ENCODE measurements around the gene TNPO1. TPM values are rescaled to one million over a fixed set of nuclear protein-coding genes. Genes with fewer than 3 reads are reported as not detected.

Gene TNPO1
- total and polyA plus RNA-seq, 2 experiments from 2014 or later: 98.9 to 167 TPM

DNA sequence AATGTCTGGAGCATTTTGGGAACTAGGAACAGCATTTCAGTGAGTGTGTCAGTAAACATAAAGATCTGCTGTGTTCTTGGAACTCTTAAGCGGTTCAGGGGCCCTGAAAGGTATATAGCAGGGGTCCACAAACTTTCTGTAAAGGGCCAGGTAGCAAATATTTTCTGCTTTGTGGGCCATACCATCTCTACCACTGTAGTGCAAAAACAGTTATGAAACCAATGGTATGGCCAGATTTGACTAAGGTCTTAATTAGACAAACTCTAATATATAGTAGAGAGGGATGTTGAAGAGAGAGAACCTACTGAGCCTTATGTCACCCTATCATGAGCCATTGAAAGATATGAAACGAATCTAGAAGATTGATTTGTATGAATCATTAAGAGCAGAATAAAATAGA lies 5.3 kb downstream of the TNPO1 start:
- no peak overlapping the region for H3K9ac ChIP-seq

DNA sequence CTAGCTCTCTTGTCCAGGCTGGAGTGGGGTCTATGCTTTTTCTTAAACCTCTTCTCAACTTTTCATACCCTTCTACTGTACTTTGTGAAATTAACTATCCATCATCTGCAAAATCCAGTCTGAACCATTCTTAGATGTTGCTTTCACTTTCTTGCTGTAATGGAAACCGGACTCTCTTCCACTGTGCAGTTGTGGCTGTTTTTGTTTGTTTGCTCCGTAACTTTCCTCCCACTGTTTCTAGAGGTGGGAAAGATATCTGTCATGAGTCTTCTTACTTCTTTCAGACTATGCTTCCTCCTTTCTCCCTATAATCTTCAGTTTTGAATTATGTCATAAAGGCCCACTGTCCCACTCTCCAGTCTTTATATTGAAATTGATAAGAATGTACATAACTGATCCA lies 6.5 kb downstream of the TNPO1 start:
- Histone ChIP-seq H3K9me3 (ENCODE audit: low read depth) (no peaks in the 10 kb centered on the region), H3K9me2 (ENCODE audit: insufficient read depth) (no peaks in the 10 kb centered on the region), H3K4me1 (ENCODE audit: insufficient read depth) (peaks cover 20% of the 10 kb centered on the region), H3F3A (ENCODE audit: insufficient read depth) (peaks cover 6% of the 10 kb centered on the region; the same call in 1 of the 2 replicates), H3K4me3 (no peak overlapping the region), H3K79me2 (ENCODE audit: insufficient read depth) (peaks cover 100% of the 10 kb centered on the region), H3K4me2 (ENCODE audit: unreplicated experiment) (no peak overlapping the region), H3K36me3 (ENCODE audit: low read depth) (no peaks in the 10 kb centered on the region), H3K9ac (no peak overlapping the region), H3K27me3 (replicated peaks; ENCODE audit: insufficient read depth) (no peaks in the 10 kb centered on the region), H3K27ac (no peak overlapping the region), H2AFZ (no peak overlapping the region), H4K20me1 (ENCODE audit: insufficient read depth) (peaks cover 9% of the 10 kb centered on the region; the same call in 1 of the 2 replicates)
- WGBS, 2 experiments (ENCODE audit: low coverage in 1 of 2, low lambda C conversion rate in 2 of 2, missing lambda C conversion rate in 2 of 2): 98 to 100% methylated on average over 2 of the region's 2 CpGs
- in situ Hi-C loops (cut with MboI): no loop called here
- TF ChIP-seq EZH2 (IDR thresholded peaks at IDR 0.05; ENCODE audit: insufficient read depth, poor library complexity, severe bottlenecking) (no peak), EZH2phosphoT487 (IDR thresholded peaks at IDR 0.05; ENCODE audit: insufficient read depth, low read depth) (no peak)
- DNase-seq: no peak

More for the DNA sequence above, 5.3 kb downstream of the TNPO1 start:
- no peaks in the 10 kb centered on the region for H3K36me3 ChIP-seq (ENCODE audit: low read depth)
- H3K4me3 ChIP-seq: no peak overlapping the region
- peaks cover 8% of the 10 kb centered on the region; the same call in 1 of the 2 replicates for H4K20me1 ChIP-seq (ENCODE audit: insufficient read depth)
- H3K27ac ChIP-seq: no peak overlapping the region
- H3K4me2 ChIP-seq (ENCODE audit: unreplicated experiment): peak overlapping the region; percentile 5
- H3K27me3 ChIP-seq (replicated peaks; ENCODE audit: insufficient read depth): no peaks in the 10 kb centered on the region
- in situ Hi-C loops (cut with MboI): no loop called here
- peaks cover 14% of the 10 kb centered on the region for H3F3A ChIP-seq (ENCODE audit: insufficient read depth)
- TF ChIP-seq EZH2 (IDR thresholded peaks at IDR 0.05; ENCODE audit: insufficient read depth, poor library complexity, severe bottlenecking) (no peak), EZH2phosphoT487 (IDR thresholded peaks at IDR 0.05; ENCODE audit: insufficient read depth, low read depth) (no peak)
- no peak for DNase-seq
- no peaks in the 10 kb centered on the region for H3K9me3 ChIP-seq (ENCODE audit: low read depth)
- 97 to 98% methylated on average over 2 of the region's 2 CpGs for WGBS, 2 experiments (ENCODE audit: low coverage in 1 of 2, low lambda C conversion rate in 2 of 2, missing lambda C conversion rate in 2 of 2)
- H3K9me2 ChIP-seq (ENCODE audit: insufficient read depth): no peaks in the 10 kb centered on the region
- H3K79me2 ChIP-seq (ENCODE audit: insufficient read depth): peaks cover 97% of the 10 kb centered on the region
- no peak overlapping the region for H2AFZ ChIP-seq
- H3K4me1 ChIP-seq (ENCODE audit: insufficient read depth): peaks cover 20% of the 10 kb centered on the region

DNA sequence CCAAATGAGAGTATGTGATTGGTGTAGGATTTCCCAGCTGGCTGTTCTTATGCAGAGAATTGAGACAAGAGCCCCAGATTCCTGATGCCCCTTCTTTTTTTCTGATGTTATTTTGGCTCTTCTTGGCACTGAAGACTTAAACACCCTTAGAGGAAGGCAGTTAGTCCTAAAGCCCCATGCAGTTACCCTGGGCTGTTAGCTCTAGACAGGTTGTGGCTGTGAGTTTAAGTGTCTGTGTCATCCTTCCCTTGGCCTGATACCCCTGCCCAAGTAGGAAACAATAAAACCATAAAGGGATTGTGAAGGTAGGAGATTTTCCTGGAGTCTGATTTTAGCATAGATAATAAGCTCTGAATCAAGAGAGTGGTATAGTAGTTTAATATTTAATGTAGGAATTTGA lies 13.2 kb downstream of the TNPO1 start:
- DNase-seq: no peak
- H3K9me2 ChIP-seq (ENCODE audit: insufficient read depth): no peaks in the 10 kb centered on the region
- TF ChIP-seq EZH2phosphoT487 (IDR thresholded peaks at IDR 0.05; ENCODE audit: insufficient read depth, low read depth) (no peak), EZH2 (IDR thresholded peaks at IDR 0.05; ENCODE audit: insufficient read depth, poor library complexity, severe bottlenecking) (no peak)
- no peaks in the 10 kb centered on the region for H3F3A ChIP-seq (ENCODE audit: insufficient read depth)
- no peak overlapping the region for H3K27ac ChIP-seq
- no peak overlapping the region for H3K4me3 ChIP-seq
- H3K4me1 ChIP-seq (ENCODE audit: insufficient read depth): no peaks in the 10 kb centered on the region
- no peak overlapping the region for H2AFZ ChIP-seq
- H3K36me3 ChIP-seq (ENCODE audit: low read depth): no peaks in the 10 kb centered on the region
- peaks cover 9% of the 10 kb centered on the region; the same call in 1 of the 2 replicates for H4K20me1 ChIP-seq (ENCODE audit: insufficient read depth)
- H3K79me2 ChIP-seq (ENCODE audit: insufficient read depth): peaks cover 100% of the 10 kb centered on the region
- in situ Hi-C loops (cut with MboI): no loop called here
- H3K9me3 ChIP-seq (ENCODE audit: low read depth): no peaks in the 10 kb centered on the region
- H3K9ac ChIP-seq: no peak overlapping the region
- no peaks in the 10 kb centered on the region for H3K27me3 ChIP-seq (replicated peaks; ENCODE audit: insufficient read depth)
- H3K4me2 ChIP-seq (ENCODE audit: unreplicated experiment): no peak overlapping the region

DNA sequence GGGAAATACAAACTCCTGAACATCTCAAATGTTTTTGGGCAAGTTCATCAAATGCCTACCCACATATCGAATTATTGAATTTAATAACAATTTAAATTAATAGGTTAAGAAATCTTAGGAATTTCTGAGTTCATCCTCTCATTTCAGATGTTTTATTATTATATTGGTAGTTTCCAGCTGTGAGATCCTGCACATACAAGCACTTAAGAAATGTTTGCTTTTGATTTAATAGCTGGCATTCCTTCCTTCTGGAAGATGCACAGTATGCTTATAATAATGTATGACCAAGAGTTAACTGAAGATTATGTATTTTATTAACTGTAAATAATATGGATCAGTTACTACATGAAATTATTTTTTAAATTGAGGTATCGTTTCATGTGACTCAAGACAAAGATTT lies 13.9 kb downstream of the TNPO1 start:
- H3K36me3 ChIP-seq (ENCODE audit: low read depth): no peaks in the 10 kb centered on the region
- in situ Hi-C loops (cut with MboI): no loop called here
- peaks cover 9% of the 10 kb centered on the region; the same call in 1 of the 2 replicates for H4K20me1 ChIP-seq (ENCODE audit: insufficient read depth)
- H3K27ac ChIP-seq: no peak overlapping the region
- no peaks in the 10 kb centered on the region for H3K9me2 ChIP-seq (ENCODE audit: insufficient read depth)
- no peak for TF ChIP-seq EZH2 (IDR thresholded peaks at IDR 0.05; ENCODE audit: insufficient read depth, poor library complexity, severe bottlenecking)
- TF ChIP-seq EZH2phosphoT487 (IDR thresholded peaks at IDR 0.05; ENCODE audit: insufficient read depth, low read depth): no peak
- DNase-seq: no peak
- peaks cover 100% of the 10 kb centered on the region for H3K79me2 ChIP-seq (ENCODE audit: insufficient read depth)
- H3K4me1 ChIP-seq (ENCODE audit: insufficient read depth): no peaks in the 10 kb centered on the region
- no peaks in the 10 kb centered on the region for H3K27me3 ChIP-seq (replicated peaks; ENCODE audit: insufficient read depth)
- H3F3A ChIP-seq (ENCODE audit: insufficient read depth): no peaks in the 10 kb centered on the region
- H3K9me3 ChIP-seq (ENCODE audit: low read depth): no peaks in the 10 kb centered on the region
- H3K9ac ChIP-seq: no peak overlapping the region
- H3K4me2 ChIP-seq (ENCODE audit: unreplicated experiment): no peak overlapping the region
- WGBS, 2 experiments (ENCODE audit: low coverage in 1 of 2, low lambda C conversion rate in 2 of 2, missing lambda C conversion rate in 2 of 2): 52 to 56% methylated on average over 2 of the region's 2 CpGs
- no peak overlapping the region for H2AFZ ChIP-seq
- H3K4me3 ChIP-seq: no peak overlapping the region

DNA sequence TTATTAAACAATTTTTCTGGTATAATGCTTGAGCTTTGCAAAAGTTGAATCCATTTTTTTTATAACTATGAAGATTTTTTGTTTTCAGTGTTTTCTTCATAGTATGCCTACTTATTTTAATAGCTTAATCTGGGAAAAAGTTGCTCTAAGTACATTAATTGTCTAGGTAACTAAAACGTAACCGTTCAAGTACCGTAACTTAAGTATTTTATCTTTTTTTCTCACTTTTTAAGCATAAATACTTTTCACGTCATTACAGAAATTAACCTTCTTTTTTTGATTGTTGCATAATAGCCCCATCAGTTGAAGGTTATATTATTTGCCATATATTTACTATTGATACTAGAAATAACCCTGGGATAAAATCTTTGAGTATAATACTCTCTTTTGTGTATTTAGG lies 15.2 kb downstream of the TNPO1 start:
- Histone ChIP-seq H3K36me3 (ENCODE audit: low read depth) (no peaks in the 10 kb centered on the region), H3K79me2 (ENCODE audit: insufficient read depth) (peaks cover 100% of the 10 kb centered on the region), H3K4me3 (no peak overlapping the region), H3K4me2 (ENCODE audit: unreplicated experiment) (no peak overlapping the region), H3F3A (ENCODE audit: insufficient read depth) (no peaks in the 10 kb centered on the region), H3K27ac (no peak overlapping the region), H3K9ac (no peak overlapping the region), H3K9me2 (ENCODE audit: insufficient read depth) (no peaks in the 10 kb centered on the region), H3K4me1 (ENCODE audit: insufficient read depth) (no peaks in the 10 kb centered on the region), H2AFZ (no peak overlapping the region), H3K9me3 (ENCODE audit: low read depth) (no peaks in the 10 kb centered on the region), H3K27me3 (replicated peaks; ENCODE audit: insufficient read depth) (no peaks in the 10 kb centered on the region), H4K20me1 (ENCODE audit: insufficient read depth) (0 out of 2 replicates have a peak, but pooled peaks cover 2% of the 10 kb centered on the region)
- in situ Hi-C loops (cut with MboI): no loop called here
- TF ChIP-seq EZH2phosphoT487 (IDR thresholded peaks at IDR 0.05; ENCODE audit: insufficient read depth, low read depth): no peak
- no peak for TF ChIP-seq EZH2 (IDR thresholded peaks at IDR 0.05; ENCODE audit: insufficient read depth, poor library complexity, severe bottlenecking)
- no peak for DNase-seq
- WGBS, 2 experiments (ENCODE audit: low coverage in 1 of 2, low lambda C conversion rate in 2 of 2, missing lambda C conversion rate in 2 of 2): 96% methylated on average over 4 of the region's 4 CpGs

Measured in GM23248 (cell line).